ENCODE results near the gene RPP30. TPM values are rescaled to one million over a fixed set of nuclear protein-coding genes. Genes with fewer than 3 reads are reported as not detected.
A peak's percentile ranks its signal among the peaks of the same experiment; 100 is the strongest.

RPP30 gene
- total and polyA plus RNA-seq, 2 of the 13 experiments (the other 11 are each of a cell fraction or from before 2014, with no cell fraction given) = 27.1 to 65.0 TPM

DNA sequence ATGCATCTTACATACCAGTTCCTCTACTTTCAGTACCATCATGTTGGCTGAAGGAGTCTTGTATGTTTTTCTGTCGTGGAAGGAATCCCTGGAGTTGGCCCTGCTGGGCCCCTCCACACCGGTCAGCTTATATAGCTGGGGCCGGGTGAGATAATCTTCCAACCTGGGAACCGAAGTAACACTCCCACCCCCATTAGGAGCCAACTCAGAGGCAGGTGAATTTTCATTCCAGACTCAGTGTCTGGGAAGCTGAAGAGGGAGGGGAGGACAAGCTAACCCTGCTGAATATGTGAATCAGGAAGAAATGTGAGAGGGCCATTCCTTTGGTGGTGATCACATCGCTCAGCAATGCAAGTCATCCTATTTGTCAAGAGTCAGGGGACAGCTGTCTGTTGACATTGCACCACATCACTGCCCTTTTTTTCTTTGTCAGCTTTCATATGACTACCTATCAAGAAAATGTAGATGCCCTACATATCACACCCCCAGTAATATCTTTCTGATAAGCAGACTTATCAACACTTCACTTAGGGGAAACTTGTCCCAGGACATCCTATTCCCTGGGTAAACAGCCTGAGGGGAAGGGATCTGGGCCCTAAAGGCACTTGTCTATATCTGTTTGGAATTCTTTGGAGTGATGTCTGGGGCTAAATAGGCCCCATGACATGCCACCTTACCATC lies 49.4 kb downstream of the RPP30 start, which contains the start of gene ANKRD1 (continued):
- TF ChIP-seq, protein P1, sequence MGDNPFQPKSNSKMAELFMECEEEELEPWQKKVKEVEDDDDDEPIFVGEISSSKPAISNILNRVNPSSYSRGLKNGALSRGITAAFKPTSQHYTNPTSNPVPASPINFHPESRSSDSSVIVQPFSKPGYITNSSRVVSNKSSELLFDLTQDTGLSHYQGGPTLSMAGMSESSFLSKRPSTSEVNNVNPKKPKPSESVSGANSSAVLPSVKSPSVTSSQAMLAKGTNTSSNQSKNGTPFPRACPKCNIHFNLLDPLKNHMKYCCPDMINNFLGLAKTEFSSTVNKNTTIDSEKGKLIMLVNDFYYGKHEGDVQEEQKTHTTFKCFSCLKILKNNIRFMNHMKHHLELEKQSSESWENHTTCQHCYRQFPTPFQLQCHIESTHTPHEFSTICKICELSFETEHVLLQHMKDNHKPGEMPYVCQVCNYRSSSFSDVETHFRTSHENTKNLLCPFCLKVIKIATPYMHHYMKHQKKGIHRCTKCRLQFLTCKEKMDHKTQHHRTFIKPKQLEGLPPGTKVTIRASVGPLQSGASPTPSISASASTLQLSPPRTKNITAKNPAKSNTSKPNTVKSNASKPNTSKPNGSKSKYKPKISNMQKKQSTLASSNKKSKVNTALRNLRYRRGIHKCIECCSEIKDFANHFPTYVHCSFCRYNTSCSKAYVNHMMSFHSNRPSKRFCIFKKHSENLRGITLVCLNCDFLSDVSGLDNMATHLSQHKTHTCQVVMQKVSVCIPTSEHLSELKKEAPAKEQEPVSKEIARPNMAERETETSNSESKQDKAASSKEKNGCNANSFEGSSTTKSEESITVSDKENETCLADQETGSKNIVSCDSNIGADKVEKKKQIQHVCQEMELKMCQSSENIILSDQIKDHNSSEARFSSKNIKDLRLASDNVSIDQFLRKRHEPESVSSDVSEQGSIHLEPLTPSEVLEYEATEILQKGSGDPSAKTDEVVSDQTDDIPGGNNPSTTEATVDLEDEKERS (CRISPR knock-in tag; IDR thresholded peaks at IDR 0.05) = no peak
- TF ChIP-seq ZNF607 (CRISPR knock-in tag; IDR thresholded peaks at IDR 0.05; ENCODE audit: borderline replicate concordance) (no peak), HES4 (CRISPR knock-in tag; IDR thresholded peaks at IDR 0.05; ENCODE audit: borderline replicate concordance) (no peak), NFRKB (IDR thresholded peaks at IDR 0.05) (no peak), MED1 (CRISPR knock-in tag; IDR thresholded peaks at IDR 0.05) (peak; percentile 94), RBM39 (IDR thresholded peaks at IDR 0.05; ENCODE audit: low read depth, low read length, poor library complexity, severe bottlenecking) (no peak), ZNF121 (CRISPR knock-in tag; IDR thresholded peaks at IDR 0.05) (no peak), U2AF1 (optimal IDR thresholded peaks at IDR 0.05; ENCODE audit: low read depth, low read length) (no peak), ATF7 (IDR thresholded peaks at IDR 0.05) (peak; percentile 77), ATF7 (CRISPR knock-in tag; IDR thresholded peaks at IDR 0.05) (peak; percentile 98), ZIK1 (CRISPR knock-in tag; IDR thresholded peaks at IDR 0.05; ENCODE audit: borderline replicate concordance, low read depth) (no peak), U2AF2 (IDR thresholded peaks at IDR 0.05; ENCODE audit: low read depth, low read length) (no peak), EEA1 (CRISPR knock-in tag; IDR thresholded peaks at IDR 0.05; ENCODE audit: borderline replicate concordance) (no peak), SNRNP70 (IDR thresholded peaks at IDR 0.05; ENCODE audit: low read depth, low read length) (no peak), ZNF790 (CRISPR knock-in tag; IDR thresholded peaks at IDR 0.05; ENCODE audit: borderline replicate concordance) (no peak), EP300 (IDR thresholded peaks at IDR 0.05; ENCODE audit: low read depth in 2 of 2, low read length in 2 of 2) (peak; percentile 85 to 90), EP300 (CRISPR knock-in tag; IDR thresholded peaks at IDR 0.05; ENCODE audit: borderline replicate concordance) (peak; percentile 89; the same call in 1 of the 2 replicates), NFYB (CRISPR knock-in tag; IDR thresholded peaks at IDR 0.05) (no peak), ZFAT (CRISPR knock-in tag; conservative IDR thresholded peaks at IDR 0.05) (no peak), SPEN (CRISPR knock-in tag; IDR thresholded peaks at IDR 0.05; ENCODE audit: low read depth) (no peak), ZNF260 (CRISPR knock-in tag; IDR thresholded peaks at IDR 0.05; ENCODE audit: borderline replicate concordance, low read depth) (no peak), ZKSCAN5 (CRISPR knock-in tag; IDR thresholded peaks at IDR 0.05) (no peak)
- TF ChIP-seq, protein P2, sequence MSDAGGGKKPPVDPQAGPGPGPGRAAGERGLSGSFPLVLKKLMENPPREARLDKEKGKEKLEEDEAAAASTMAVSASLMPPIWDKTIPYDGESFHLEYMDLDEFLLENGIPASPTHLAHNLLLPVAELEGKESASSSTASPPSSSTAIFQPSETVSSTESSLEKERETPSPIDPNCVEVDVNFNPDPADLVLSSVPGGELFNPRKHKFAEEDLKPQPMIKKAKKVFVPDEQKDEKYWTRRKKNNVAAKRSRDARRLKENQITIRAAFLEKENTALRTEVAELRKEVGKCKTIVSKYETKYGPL (CRISPR knock-in tag; IDR thresholded peaks at IDR 0.05) = no peak
- TF ChIP-seq, protein P3, sequence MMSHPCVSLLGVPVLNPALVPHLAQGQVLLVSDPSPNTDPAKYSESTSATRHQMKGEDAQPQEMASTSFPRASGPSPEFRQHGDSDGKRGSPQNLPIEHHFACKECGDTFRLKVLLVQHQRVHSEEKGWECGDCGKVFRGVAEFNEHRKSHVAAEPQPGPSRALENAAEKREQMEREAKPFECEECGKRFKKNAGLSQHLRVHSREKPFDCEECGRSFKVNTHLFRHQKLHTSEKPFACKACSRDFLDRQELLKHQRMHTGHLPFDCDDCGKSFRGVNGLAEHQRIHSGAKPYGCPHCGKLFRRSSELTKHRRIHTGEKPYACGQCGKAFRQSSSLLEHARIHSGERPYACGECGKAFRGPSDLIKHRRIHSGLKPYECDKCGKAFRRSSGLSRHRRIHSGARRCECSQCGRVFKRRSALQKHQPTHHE (CRISPR knock-in tag; IDR thresholded peaks at IDR 0.05; ENCODE audit: borderline replicate concordance) = no peak
- TF ChIP-seq, protein P4, sequence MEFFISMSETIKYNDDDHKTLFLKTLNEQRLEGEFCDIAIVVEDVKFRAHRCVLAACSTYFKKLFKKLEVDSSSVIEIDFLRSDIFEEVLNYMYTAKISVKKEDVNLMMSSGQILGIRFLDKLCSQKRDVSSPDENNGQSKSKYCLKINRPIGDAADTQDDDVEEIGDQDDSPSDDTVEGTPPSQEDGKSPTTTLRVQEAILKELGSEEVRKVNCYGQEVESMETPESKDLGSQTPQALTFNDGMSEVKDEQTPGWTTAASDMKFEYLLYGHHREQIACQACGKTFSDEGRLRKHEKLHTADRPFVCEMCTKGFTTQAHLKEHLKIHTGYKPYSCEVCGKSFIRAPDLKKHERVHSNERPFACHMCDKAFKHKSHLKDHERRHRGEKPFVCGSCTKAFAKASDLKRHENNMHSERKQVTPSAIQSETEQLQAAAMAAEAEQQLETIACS (CRISPR knock-in tag; IDR thresholded peaks at IDR 0.05) = no peak

All from HepG2 (cell line).